ENCODE results near the gene FREM2.

The FREM2 gene

GRCh38 chr13:38697628-38698333 lies 10.9 kb downstream of the FREM2 start:
- TF ChIP-seq NFIC (IDR thresholded peaks at IDR 0.05) (no peak), EP300 (IDR thresholded peaks at IDR 0.05; ENCODE audit: borderline replicate concordance) (no peak), RAD21 (IDR thresholded peaks at IDR 0.05; ENCODE audit: low read depth) (no peak), USF1 (IDR thresholded peaks at IDR 0.05) (no peak), REST (IDR thresholded peaks at IDR 0.05; ENCODE audit: low read depth) (no peak), FOXM1 (IDR thresholded peaks at IDR 0.05; ENCODE audit: borderline replicate concordance, low read depth) (no peak), TCF12 (IDR thresholded peaks at IDR 0.05; ENCODE audit: low read depth) (no peak), CREB1 (IDR thresholded peaks at IDR 0.05; ENCODE audit: low read depth) (no peak), YY1 (IDR thresholded peaks at IDR 0.05; ENCODE audit: low read depth) (no peak), ZBTB7A (IDR thresholded peaks at IDR 0.05; ENCODE audit: low read depth) (no peak), EGR1 (IDR thresholded peaks at IDR 0.05) (no peak), TAF1 (IDR thresholded peaks at IDR 0.05; ENCODE audit: low read depth) (no peak)

- TF ChIP-seq TCF12 (IDR thresholded peaks at IDR 0.05; ENCODE audit: low read depth) (no peak), USF1 (IDR thresholded peaks at IDR 0.05) (no peak), FOXM1 (IDR thresholded peaks at IDR 0.05; ENCODE audit: borderline replicate concordance, low read depth) (no peak), ZBTB7A (IDR thresholded peaks at IDR 0.05; ENCODE audit: low read depth) (no peak), TEAD4 (IDR thresholded peaks at IDR 0.05) (no peak), CEBPB (IDR thresholded peaks at IDR 0.05) (no peak), RAD21 (IDR thresholded peaks at IDR 0.05; ENCODE audit: low read depth) (no peak), CREB1 (IDR thresholded peaks at IDR 0.05; ENCODE audit: low read depth) (no peak), YY1 (IDR thresholded peaks at IDR 0.05; ENCODE audit: low read depth) (no peak), EP300 (IDR thresholded peaks at IDR 0.05; ENCODE audit: borderline replicate concordance) (no peak), TAF1 (IDR thresholded peaks at IDR 0.05; ENCODE audit: low read depth) (no peak), EGR1 (IDR thresholded peaks at IDR 0.05) (no peak), REST (IDR thresholded peaks at IDR 0.05; ENCODE audit: low read depth) (no peak), NFIC (IDR thresholded peaks at IDR 0.05) (no peak), MAX (IDR thresholded peaks at IDR 0.05) (no peak)
These were observed 13.2 kb downstream of the FREM2 start for GRCh38 chr13:38700051-38700450.

GRCh38 chr13:38702669-38703068 lies 15.8 kb downstream of the FREM2 start:
- TF ChIP-seq NFIC (IDR thresholded peaks at IDR 0.05), result peak; percentile 35
- TF ChIP-seq TAF1 (IDR thresholded peaks at IDR 0.05; ENCODE audit: low read depth), result no peak

- no peak for TF ChIP-seq REST (IDR thresholded peaks at IDR 0.05; ENCODE audit: low read depth)
These were observed 16.4 kb downstream of the FREM2 start for GRCh38 chr13:38703255-38703654.

- TF ChIP-seq ZBTB7A (IDR thresholded peaks at IDR 0.05; ENCODE audit: low read depth), result no peak
- no peak for TF ChIP-seq RAD21 (IDR thresholded peaks at IDR 0.05; ENCODE audit: low read depth)
- TF ChIP-seq MAX (IDR thresholded peaks at IDR 0.05), result no peak
- no peak for TF ChIP-seq NFIC (IDR thresholded peaks at IDR 0.05)
- TF ChIP-seq USF1 (IDR thresholded peaks at IDR 0.05), result no peak
- no peak for TF ChIP-seq EP300 (IDR thresholded peaks at IDR 0.05; ENCODE audit: borderline replicate concordance)
- TF ChIP-seq FOXM1 (IDR thresholded peaks at IDR 0.05; ENCODE audit: borderline replicate concordance, low read depth), result no peak
- TF ChIP-seq YY1 (IDR thresholded peaks at IDR 0.05; ENCODE audit: low read depth), result no peak
- TF ChIP-seq REST (IDR thresholded peaks at IDR 0.05; ENCODE audit: low read depth), result no peak
- TF ChIP-seq TCF12 (IDR thresholded peaks at IDR 0.05; ENCODE audit: low read depth), result no peak
- no peak for TF ChIP-seq CREB1 (IDR thresholded peaks at IDR 0.05; ENCODE audit: low read depth)
- no peak for TF ChIP-seq TAF1 (IDR thresholded peaks at IDR 0.05; ENCODE audit: low read depth)
These were observed 18.5 kb downstream of the FREM2 start for GRCh38 chr13:38705365-38705764.

Data from Ishikawa (cell line).